ENCODE data around the gene PSMD9.
"Not testable (repeated sequence)": the region's sequence is repeated elsewhere in the genome, so short reads cannot be mapped to it uniquely, and the experiment has no call there.

Gene PSMD9

DNA sequence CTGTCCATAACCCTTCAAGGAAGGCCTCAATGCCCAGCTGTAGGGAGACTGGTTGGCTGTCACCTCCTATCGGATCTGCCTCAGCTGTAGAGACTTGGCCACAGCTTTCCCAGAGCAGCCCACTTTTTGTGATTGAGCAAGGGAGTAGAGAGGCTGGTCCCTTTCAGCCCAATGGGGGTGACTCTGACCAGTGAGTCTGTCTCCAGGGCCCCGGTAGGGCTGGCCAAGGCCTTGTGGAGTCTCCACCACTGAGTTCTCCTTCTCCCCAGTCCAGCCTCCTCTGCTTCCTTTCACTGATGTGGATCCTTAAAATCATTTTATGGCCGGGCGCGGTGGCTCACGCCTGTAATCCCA is 15.4 kb upstream of the PSMD9 start:
- Histone ChIP-seq H3K27me3 (no peaks in the 10 kb centered on the region), H3K36me3 (no peaks in the 10 kb centered on the region), H3K4me3 (ENCODE audit: low read depth, low read length) (no peak overlapping the region), H3K9me3 (no peaks in the 10 kb centered on the region), H3K4me1 (peaks cover 6% of the 10 kb centered on the region)
- no peak for DNase-seq
- TF ChIP-seq, protein P1, sequence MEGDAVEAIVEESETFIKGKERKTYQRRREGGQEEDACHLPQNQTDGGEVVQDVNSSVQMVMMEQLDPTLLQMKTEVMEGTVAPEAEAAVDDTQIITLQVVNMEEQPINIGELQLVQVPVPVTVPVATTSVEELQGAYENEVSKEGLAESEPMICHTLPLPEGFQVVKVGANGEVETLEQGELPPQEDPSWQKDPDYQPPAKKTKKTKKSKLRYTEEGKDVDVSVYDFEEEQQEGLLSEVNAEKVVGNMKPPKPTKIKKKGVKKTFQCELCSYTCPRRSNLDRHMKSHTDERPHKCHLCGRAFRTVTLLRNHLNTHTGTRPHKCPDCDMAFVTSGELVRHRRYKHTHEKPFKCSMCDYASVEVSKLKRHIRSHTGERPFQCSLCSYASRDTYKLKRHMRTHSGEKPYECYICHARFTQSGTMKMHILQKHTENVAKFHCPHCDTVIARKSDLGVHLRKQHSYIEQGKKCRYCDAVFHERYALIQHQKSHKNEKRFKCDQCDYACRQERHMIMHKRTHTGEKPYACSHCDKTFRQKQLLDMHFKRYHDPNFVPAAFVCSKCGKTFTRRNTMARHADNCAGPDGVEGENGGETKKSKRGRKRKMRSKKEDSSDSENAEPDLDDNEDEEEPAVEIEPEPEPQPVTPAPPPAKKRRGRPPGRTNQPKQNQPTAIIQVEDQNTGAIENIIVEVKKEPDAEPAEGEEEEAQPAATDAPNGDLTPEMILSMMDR (IDR thresholded peaks at IDR 0.05; ENCODE audit: low read depth, low read length): no peak

DNA sequence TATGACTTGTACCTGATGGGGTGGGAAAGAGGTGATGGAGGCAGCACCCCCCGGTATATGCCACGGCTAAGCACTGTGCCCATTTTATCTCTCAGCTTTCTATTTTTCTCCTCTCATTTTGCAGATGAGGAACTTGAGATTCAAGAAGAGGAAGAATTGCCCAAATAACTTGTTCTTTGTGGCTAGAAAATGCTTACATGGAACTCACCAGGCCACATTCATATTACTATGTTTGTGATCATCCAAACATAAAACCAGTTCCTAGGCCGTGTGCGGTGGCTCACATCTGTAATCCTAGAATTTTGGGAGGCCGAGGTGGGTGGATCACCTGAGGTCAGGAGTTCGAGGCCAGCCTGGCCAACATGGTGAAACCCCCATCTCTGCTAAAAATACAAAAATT is 14.5 kb upstream of the PSMD9 start:
- H3K9me3 ChIP-seq: no peaks in the 10 kb centered on the region
- H3K4me3 ChIP-seq (ENCODE audit: low read depth, low read length): no peak overlapping the region
- no peak for DNase-seq
- TF ChIP-seq, protein P1 (IDR thresholded peaks at IDR 0.05; ENCODE audit: low read depth, low read length): no peak
- H3K4me1 ChIP-seq: peaks cover 6% of the 10 kb centered on the region
- H3K27me3 ChIP-seq: no peaks in the 10 kb centered on the region
- no peaks in the 10 kb centered on the region for H3K36me3 ChIP-seq

DNA sequence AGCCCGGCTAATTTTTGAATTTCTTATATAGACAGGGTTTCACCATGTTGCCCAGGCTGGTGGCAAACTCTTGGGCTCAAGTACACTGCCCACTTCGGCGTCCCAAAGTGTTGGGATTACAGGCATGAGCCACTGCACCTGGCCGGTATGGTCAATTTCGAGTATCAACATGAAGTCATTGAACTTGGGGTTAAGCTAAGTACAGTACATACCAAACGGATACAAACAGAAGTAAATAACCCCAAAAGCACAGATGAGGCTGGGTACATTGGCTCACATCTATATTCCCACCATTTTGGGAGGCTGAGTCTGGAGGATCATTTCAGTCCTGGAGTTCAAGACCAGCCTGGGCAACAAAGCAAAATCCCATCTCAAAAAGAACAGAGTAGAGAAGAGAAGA is 13.0 kb upstream of the PSMD9 start:
- no peak for DNase-seq
- H3K27me3 ChIP-seq: no peaks in the 10 kb centered on the region

DNA sequence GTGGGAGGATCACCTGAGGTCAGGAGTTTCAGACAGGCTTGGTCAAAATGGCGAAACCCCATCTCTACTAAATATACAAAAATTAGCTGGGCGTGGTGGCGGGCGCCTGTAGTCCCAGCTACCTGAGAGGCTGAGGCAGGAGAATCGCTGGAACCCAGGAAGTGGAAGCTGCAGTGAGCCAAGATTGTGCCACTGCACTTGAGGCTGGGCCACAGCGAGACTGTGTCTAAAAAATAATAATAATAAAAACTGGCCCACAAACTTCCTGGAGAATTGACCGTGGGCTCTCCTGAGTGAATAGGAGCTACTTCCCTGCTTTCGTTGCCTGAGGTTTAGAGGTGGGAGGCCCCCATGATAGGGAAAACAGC is 12.5 kb upstream of the PSMD9 start:
- DNase-seq: not testable (repeated sequence)

More for the DNA sequence above, 13.0 kb upstream of the PSMD9 start:
- no peaks in the 10 kb centered on the region for H3K36me3 ChIP-seq
- peaks cover 6% of the 10 kb centered on the region for H3K4me1 ChIP-seq
- H3K4me3 ChIP-seq (ENCODE audit: low read depth, low read length): no peak overlapping the region
- H3K9me3 ChIP-seq: no peaks in the 10 kb centered on the region
- TF ChIP-seq, protein P1 (IDR thresholded peaks at IDR 0.05; ENCODE audit: low read depth, low read length): no peak

DNA sequence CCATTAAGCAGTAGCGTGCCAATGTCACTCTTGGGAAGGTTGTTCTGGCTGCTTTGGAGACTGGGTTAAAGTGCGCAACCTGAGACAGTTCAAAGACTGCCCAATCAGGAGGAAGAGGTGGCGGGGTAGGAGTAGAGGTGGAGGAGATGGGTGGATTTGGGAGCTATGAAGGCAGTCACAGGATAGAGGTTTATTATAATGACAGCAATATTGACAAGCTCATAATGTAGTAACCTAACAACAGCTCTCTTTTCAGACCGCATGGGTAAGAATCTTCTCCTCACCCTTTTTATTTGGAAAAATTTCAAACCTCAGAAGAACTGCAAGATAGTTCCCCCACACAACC is 5.3 kb upstream of the PSMD9 start:
- no peaks in the 10 kb centered on the region for H3K4me1 ChIP-seq
- H3K27me3 ChIP-seq: no peaks in the 10 kb centered on the region
- TF ChIP-seq, protein P1 (IDR thresholded peaks at IDR 0.05; ENCODE audit: low read depth, low read length): no peak
- no peak for DNase-seq
- no peaks in the 10 kb centered on the region for H3K36me3 ChIP-seq
- H3K9me3 ChIP-seq: no peaks in the 10 kb centered on the region
- no peak overlapping the region for H3K4me3 ChIP-seq (ENCODE audit: low read depth, low read length)

More for the DNA sequence above, 12.5 kb upstream of the PSMD9 start:
- not testable (repeated sequence) for H3K4me3 ChIP-seq (ENCODE audit: low read depth, low read length); H3K9me3 ChIP-seq; H3K36me3 ChIP-seq; H3K4me1 ChIP-seq; H3K27me3 ChIP-seq

DNA sequence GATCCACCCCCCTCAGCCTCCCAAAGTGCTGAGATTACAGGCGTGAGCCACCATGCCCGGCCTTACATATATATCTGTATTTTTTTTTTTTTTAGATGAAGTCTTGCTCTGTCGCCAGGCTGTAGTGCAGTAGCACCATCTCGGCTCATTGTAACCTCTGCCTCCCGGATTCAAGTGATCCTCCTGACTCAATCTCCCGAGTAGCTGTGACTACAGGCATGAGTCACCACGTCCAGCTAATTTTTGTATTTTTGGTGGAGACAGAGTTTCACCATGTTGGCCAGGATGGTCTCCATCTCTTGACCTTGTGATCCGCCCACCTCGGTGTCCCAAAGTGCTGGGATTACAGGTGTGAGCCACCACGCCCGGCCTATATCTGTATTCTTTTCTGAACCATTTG is 3.5 kb upstream of the PSMD9 start:
- H3K4me1 ChIP-seq; H3K36me3 ChIP-seq; DNase-seq; H3K4me3 ChIP-seq (ENCODE audit: low read depth, low read length); H3K9me3 ChIP-seq; H3K27me3 ChIP-seq: not testable (repeated sequence)

DNA sequence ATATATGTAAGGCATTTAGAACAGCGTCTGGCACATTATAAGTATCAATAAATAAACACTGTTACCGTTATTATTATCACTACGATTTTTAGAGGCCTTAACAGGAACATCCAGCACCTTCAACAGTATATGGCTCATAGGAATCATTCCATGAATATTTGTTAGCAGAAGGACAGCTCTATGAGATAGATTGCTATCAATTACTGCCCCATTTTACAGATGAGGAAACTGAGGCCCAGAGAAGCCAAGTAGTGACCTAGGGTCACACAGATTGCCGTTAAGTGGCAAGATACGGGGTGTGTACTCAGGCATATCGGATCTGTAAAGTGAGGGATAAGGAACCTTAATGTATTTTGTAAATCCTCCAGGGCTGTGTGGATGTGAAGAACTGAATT is 510 bp upstream of the PSMD9 start:
- Histone ChIP-seq H3K9me3 (no peaks in the 10 kb centered on the region), H3K4me3 (ENCODE audit: low read depth, low read length) (peak overlapping the region; percentile 92), H3K4me1 (no peaks in the 10 kb centered on the region; the same call in 1 of the 2 replicates), H3K27me3 (no peaks in the 10 kb centered on the region), H3K36me3 (no peaks in the 10 kb centered on the region)
- DNase-seq: no peak
- TF ChIP-seq, protein P1 (IDR thresholded peaks at IDR 0.05; ENCODE audit: low read depth, low read length): no peak

Data from BE2C (cell line).